Upper lobe of left lung (tissue), 6 donors: ENCODE data around the gene HSPG2. TPM values are rescaled to one million over a fixed set of nuclear protein-coding genes. Genes with fewer than 3 reads are reported as not detected.
A peak's percentile ranks its signal among the peaks of the same experiment; 100 is the strongest.

ENCODE experiments used
- ATAC-seq, 2 donors: fragments of 200-7000 bp; cut with Tn5 transposase; one replicate each; pipeline ENCODE4 v1.9.1; 2022; ENCODE audit warnings: mild to moderate bottlenecking in 2 of 2, moderate library complexity in 2 of 2; ENCODE audit not compliant: low FRiP score in 2 of 2
- DNase-seq, 2 donors: peaks; one replicate each; pipeline ENCODE4 v3.0.0-alpha.2; 2019 to 2020
- H3K27ac ChIP-seq, 4 donors: fragments of 200-600 bp; sonication (generic); one replicate each; pipeline ENCODE4 v1.5.1; 2016 to 2019
- H3K27me3 ChIP-seq, 4 donors: fragments of 200-600 bp; sonication (generic); one replicate each; pipeline ENCODE4 v1.5.1; 2017 to 2019
- H3K36me3 ChIP-seq, 4 donors: fragments of 200-600 bp; sonication (generic); one replicate each; pipeline ENCODE4 v1.5.1; 2016 to 2019
- H3K4me1 ChIP-seq, 4 donors: fragments of 200-600 bp; sonication (generic); one replicate each; pipeline ENCODE4 v1.5.1; 2018 to 2019
- H3K4me3 ChIP-seq, 4 donors: fragments of 200-600 bp; sonication (generic); one replicate each; pipeline ENCODE4 v1.5.1; 2017 to 2019; ENCODE audit warnings: mild to moderate bottlenecking in 2 of 4, moderate library complexity in 1 of 4
- H3K9me3 ChIP-seq, 4 donors: fragments of 200-600 bp; sonication (generic); one replicate each; pipeline ENCODE4 v1.5.1; 2018 to 2019
- CTCF ChIP-seq, 6 experiments: fragments of 450-650 bp in 4 of 6; fragments of 200-600 bp in 2 of 6; sonication (generic) in 2 of 6; IDR thresholded peaks; one replicate each; pipeline ENCODE4 v1.5.1; 2016 to 2019; ENCODE audit warnings: antibody characterized with exemption in 6 of 6
- EP300 ChIP-seq, 4 donors: sonication (generic); formaldehyde crosslinking; IDR thresholded peaks; one replicate each; pipeline ENCODE4 v1.5.1; 2017; ENCODE audit warnings: antibody characterized with exemption in 4 of 4, control low read depth in 2 of 4
- POLR2A ChIP-seq, 4 donors: fragments of 450-650 bp; IDR thresholded peaks; one replicate each; pipeline ENCODE4 v1.5.1; 2016 to 2017; ENCODE audit warnings: antibody characterized with exemption in 4 of 4, mild to moderate bottlenecking in 2 of 4
- POLR2AphosphoS5 ChIP-seq, 2 donors: sonication (generic); formaldehyde crosslinking; IDR thresholded peaks; one replicate each; pipeline ENCODE4 v1.5.1; 2017; ENCODE audit warnings: antibody characterized with exemption in 2 of 2
- WGBS, 2 donors: methylation state at CpG; one replicate each; pipeline ENCODE4 v1.1.5; 2017 to 2018; 5-methylcytosine and 5-hydroxymethylcytosine counted together
- total RNA-seq, 6 donors: library from RNA; depleted of rRNA in 4 of 6; stranded (reverse); fragments of >200 nt in 4 of 6; gene quantifications; one replicate each; pipeline versions ENCODE4 v1.1.0 to v1.2.1, GENCODE V29; 2016 to 2021
- donor health status: DM: no; HTN: no; CAD: no; lungs with moderate emphysema.
- donor health status: DM: no; HTN: yes; CAD: no; lungs with severe emphysema.

The HSPG2 gene
- total RNA-seq, 6 donors from 2014 or later: 104 to 433 (median 227) TPM

- Histone ChIP-seq H3K27ac (no peak overlapping the region), H3K4me1 (no peaks in the 10 kb centered on the region), H3K9me3 (peaks cover 0 to 10% (median 0%) of the 10 kb centered on the region in 4 donors), H3K36me3 (peaks cover 24 to 98% (median 81%) of the 10 kb centered on the region in 4 donors), H3K27me3 (no peaks in the 10 kb centered on the region), H3K4me3 (no peak overlapping the region)
- TF ChIP-seq POLR2AphosphoS5 (IDR thresholded peaks at IDR 0.05) (no peak), POLR2A (IDR thresholded peaks at IDR 0.05) (no peak), EP300 (IDR thresholded peaks at IDR 0.05) (no peak), CTCF (IDR thresholded peaks at IDR 0.05) (no peak)
- no peak for ATAC-seq
- WGBS, 2 donors: 89 to 97% methylated on average over 16 to 18 of the region's 23 CpGs
- DNase-seq: peak in 1 of 2 donors; percentile 77
Measured at GRCh38 chr1:21838359-21839157, 98.6 kb downstream of the HSPG2 start.

GRCh38 chr1:21837476-21837875 is 99.6 kb downstream of the HSPG2 start:
- H3K36me3 ChIP-seq: peaks cover 25 to 98% (median 81%) of the 10 kb centered on the region in 4 donors
- H3K4me1 ChIP-seq: no peaks in the 10 kb centered on the region
- H3K27me3 ChIP-seq: no peaks in the 10 kb centered on the region
- no peak for ATAC-seq
- H3K9me3 ChIP-seq: peaks cover 0 to 10% (median 0%) of the 10 kb centered on the region in 4 donors
- H3K27ac ChIP-seq: no peak overlapping the region
- TF ChIP-seq POLR2AphosphoS5 (IDR thresholded peaks at IDR 0.05) (no peak), POLR2A (IDR thresholded peaks at IDR 0.05) (no peak), EP300 (IDR thresholded peaks at IDR 0.05) (no peak), CTCF (IDR thresholded peaks at IDR 0.05) (no peak)
- no peak for DNase-seq
- 91 to 95% methylated on average over 10 of the region's 10 CpGs for whole genome bisulfite sequencing, 2 donors
- no peak overlapping the region for H3K4me3 ChIP-seq

GRCh38 chr1:21836729-21837128 is 100.4 kb downstream of the HSPG2 start:
- H3K9me3 ChIP-seq: peaks cover 0 to 10% (median 0%) of the 10 kb centered on the region in 4 donors
- ATAC-seq: no peak
- no peaks in the 10 kb centered on the region for H3K27me3 ChIP-seq
- no peak overlapping the region for H3K4me3 ChIP-seq
- H3K4me1 ChIP-seq: no peaks in the 10 kb centered on the region
- no peak overlapping the region for H3K27ac ChIP-seq
- peaks cover 20 to 98% (median 78%) of the 10 kb centered on the region in 4 donors for H3K36me3 ChIP-seq
- no peak for TF ChIP-seq EP300 (IDR thresholded peaks at IDR 0.05)
- TF ChIP-seq POLR2A (IDR thresholded peaks at IDR 0.05): no peak
- peak in 1 of 2 donors; percentile 65 for DNase-seq
- WGBS, 2 donors: 92 to 97% methylated on average over 3 to 13 of the region's 13 CpGs

GRCh38 chr1:21836010-21836409 is 101.1 kb downstream of the HSPG2 start:
- Histone ChIP-seq H3K27me3 (no peaks in the 10 kb centered on the region), H3K4me3 (no peak overlapping the region), H3K36me3 (peaks cover 19 to 98% (median 76%) of the 10 kb centered on the region in 4 donors), H3K4me1 (no peaks in the 10 kb centered on the region), H3K9me3 (peaks cover 0 to 10% (median 0%) of the 10 kb centered on the region in 4 donors), H3K27ac (no peak overlapping the region)
- ATAC-seq (no peak), DNase-seq (no peak)
- TF ChIP-seq CTCF (IDR thresholded peaks at IDR 0.05): no peak
- TF ChIP-seq EP300 (IDR thresholded peaks at IDR 0.05): no peak
- TF ChIP-seq POLR2AphosphoS5 (IDR thresholded peaks at IDR 0.05): no peak
- TF ChIP-seq POLR2A (IDR thresholded peaks at IDR 0.05): no peak
- WGBS, 2 donors: 93 to 95% methylated on average over 4 of the region's 4 CpGs

GRCh38 chr1:21834666-21835065 is 102.4 kb downstream of the HSPG2 start:
- Histone ChIP-seq H3K27ac (no peak overlapping the region), H3K9me3 (peaks cover 0 to 10% (median 0%) of the 10 kb centered on the region in 4 donors), H3K27me3 (no peaks in the 10 kb centered on the region), H3K4me3 (no peak overlapping the region), H3K36me3 (peaks cover 23 to 99% (median 77%) of the 10 kb centered on the region in 4 donors), H3K4me1 (no peaks in the 10 kb centered on the region)
- ATAC-seq (no peak), DNase-seq (no peak)
- TF ChIP-seq POLR2A (IDR thresholded peaks at IDR 0.05): no peak
- no peak for TF ChIP-seq EP300 (IDR thresholded peaks at IDR 0.05)
- WGBS, 2 donors: 97 to 98% methylated on average over 16 of the region's 16 CpGs
